HL-60/S4 (cell line): ENCODE data around the gene GINS1.

Source experiments
- in situ Hi-C: fragments of 300-500 bp; cut with MboI; formaldehyde crosslinking; loops from 2 replicates; pipeline ENCODE4 v1.14.3; 2022; ENCODE audit warnings: low sequenced_read_pairs

Gene GINS1

DNA sequence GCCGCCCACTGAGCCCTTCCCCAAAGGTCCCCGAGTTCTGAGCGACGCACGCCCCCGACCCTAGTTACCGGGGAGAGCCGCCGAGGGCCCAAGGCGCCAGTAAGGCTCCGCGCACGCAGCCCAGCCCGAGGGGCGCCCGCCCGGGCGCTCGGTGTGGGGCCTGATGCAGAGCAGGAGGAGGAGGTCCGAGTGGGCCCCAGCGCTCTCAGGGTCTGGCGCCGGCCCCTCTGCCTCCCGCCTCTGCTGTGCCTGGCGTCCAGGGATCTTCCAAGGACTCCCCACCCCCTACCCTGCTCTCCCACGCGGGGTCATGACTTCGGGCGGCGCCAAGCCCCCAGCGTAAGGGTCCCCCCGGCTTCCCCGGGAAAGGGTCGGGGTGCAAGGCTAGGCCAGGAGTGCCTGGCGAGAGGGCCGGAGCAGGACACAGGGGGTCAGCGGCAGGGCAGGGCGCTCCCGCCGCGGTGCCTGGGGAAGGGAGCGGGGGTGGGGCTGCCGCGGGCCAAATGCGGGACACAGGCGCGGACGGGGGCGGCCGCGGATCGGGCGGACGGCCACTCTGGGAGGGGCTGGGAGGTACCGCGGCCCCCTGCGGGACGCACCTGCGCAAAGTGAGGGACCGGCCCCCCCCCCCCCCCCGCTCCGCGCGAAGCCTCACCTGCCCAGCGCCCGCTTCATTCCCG is 17.5 kb upstream of the GINS1 start:
- in situ Hi-C loops: loop anchor here (10.0 kb wide), 1 partner anchor 85 kb away; no protein-coding TSS in a partner anchor

DNA sequence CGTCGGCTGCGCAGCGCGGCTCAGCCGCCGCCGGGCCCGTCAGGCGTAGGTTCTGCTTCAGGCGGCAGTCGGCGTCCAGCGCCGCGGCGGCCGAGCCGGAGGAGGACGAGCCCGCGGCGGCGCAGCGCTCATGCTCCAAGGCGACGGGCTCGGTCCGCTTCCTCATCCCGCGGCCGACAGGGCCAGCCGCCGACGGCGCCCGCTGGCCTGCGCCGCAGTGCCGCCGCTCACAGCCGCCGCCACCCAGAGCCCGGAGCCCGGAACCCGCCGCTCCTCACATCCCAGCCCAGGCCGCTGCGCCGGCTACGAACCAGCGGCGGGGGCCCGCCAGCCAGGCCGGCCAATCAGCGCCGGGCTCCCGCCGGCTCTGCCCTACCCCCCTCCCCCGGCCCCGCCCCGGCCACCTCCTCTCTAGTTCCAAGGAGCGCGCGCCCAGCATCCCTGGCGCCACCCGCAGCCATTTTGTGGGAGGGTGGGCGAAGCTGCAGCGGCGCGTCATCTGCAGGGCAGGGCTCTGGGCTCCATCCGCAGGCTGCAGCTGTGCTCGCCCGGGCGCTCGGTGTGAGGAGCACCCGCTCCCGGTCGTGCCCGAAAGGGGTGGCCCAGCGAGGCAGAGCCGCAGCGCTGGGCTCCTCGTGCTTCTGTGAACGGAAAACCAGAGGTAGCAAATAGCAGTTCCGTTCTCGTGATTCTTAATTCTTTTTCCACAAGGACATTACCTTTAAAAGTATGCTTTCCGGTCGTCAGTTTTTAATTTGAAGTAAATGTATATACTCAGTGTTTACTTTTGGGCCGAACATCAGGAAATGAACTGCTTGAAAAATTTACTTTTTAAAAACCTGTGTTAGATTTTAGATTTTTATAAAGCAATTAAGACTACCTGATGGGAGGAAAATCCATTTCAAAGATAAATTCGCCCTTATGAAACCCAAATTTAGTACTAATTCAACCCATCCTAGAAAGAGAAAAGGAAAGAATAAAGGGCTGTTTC is 16.6 kb upstream of the GINS1 start, which contains the start of gene ABHD12:
ABHD12 (minus strand) TSS at position 298 of the 991 bp plus-strand sequence; CDS start at position 166, 132 bp downstream.
- in situ Hi-C loops: loop anchor here (10.0 kb wide), 1 partner anchor 86 kb away; no protein-coding TSS in a partner anchor

DNA sequence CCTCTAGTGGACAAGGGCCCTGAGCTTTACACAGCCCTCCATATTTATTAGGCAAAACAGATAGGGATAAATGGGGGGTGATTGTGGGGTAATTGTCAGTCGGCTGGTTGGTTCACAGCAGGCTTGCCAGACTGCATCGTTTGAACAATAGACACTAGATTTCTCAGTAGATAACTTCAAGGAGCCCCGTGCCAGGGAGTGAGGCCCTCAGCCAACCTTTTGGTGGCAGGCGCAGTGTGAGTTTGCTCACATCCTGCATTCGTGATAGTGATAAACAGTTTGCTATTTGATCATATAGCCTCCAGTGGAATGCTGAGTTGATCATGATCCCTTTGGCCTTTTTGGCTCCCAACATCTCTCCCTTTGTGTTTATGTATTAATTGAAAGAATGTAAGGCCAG is 13.2 kb upstream of the GINS1 start:
- in situ Hi-C loops: loop anchor here (10.0 kb wide), 1 partner anchor 89 kb away; no protein-coding TSS in a partner anchor

DNA sequence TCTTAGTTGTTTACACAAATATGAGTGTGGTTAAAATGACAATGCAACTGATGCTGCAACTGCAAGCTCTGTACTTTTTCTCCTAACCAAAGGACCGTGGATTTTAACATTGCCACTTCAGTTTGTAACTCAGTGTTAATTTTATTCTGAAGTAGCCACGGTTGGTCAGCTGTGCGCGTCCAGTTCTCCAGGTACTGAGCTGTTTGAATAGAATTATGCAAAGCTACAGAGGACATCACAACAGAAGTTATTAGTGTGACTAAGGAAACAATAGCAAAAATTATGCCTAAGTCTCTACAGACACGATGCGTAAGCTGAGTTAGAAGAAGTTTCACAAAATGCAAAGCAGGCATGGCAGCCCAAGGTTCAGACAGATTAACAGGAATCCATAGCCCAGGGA is 12.5 kb upstream of the GINS1 start:
- in situ Hi-C loops: loop anchor here (10.0 kb wide), 1 partner anchor 90 kb away; no protein-coding TSS in a partner anchor

DNA sequence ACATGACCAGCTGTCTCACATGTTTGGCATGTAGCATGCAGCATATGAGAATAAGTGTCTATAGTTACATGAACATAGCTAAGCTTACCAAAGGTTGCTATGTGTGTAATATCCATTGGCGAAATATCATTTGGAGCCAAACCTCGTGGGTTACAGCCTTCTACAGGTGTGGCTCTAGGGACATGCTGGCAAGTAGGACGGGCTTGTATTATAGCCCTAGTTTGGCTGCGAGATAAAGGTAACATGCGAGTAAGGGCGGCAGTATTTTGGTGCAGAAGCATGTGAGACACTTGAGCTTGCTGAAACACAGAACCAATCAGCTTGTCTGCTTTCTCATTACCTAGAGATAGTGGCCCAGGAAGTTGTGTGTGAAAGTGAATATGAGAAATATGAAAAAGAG is 10.4 kb upstream of the GINS1 start:
- in situ Hi-C loops: loop anchor here (10.0 kb wide), 1 partner anchor 92 kb away; no protein-coding TSS in a partner anchor

DNA sequence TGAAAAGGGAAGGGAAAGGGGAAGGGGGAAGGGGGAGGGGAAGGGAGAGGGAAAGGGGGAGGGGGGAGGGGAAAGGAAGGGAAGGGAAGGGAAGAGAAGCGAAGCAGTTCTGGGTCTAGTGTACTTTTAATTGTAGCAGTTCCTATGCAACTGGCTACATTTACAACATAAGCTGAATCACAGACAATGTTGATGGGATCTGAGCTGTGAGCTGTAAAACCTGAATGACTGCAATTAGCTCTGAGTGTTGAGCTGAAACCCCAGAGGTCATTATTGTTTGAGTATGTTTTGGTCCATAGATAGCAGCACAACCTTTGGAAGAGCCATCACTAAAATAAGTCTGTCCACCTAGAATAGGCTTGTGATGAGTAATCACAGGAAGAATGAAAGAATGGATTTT is 9.7 kb upstream of the GINS1 start:
- in situ Hi-C loops: loop anchor here (10.0 kb wide), 1 partner anchor 93 kb away; no protein-coding TSS in a partner anchor

DNA sequence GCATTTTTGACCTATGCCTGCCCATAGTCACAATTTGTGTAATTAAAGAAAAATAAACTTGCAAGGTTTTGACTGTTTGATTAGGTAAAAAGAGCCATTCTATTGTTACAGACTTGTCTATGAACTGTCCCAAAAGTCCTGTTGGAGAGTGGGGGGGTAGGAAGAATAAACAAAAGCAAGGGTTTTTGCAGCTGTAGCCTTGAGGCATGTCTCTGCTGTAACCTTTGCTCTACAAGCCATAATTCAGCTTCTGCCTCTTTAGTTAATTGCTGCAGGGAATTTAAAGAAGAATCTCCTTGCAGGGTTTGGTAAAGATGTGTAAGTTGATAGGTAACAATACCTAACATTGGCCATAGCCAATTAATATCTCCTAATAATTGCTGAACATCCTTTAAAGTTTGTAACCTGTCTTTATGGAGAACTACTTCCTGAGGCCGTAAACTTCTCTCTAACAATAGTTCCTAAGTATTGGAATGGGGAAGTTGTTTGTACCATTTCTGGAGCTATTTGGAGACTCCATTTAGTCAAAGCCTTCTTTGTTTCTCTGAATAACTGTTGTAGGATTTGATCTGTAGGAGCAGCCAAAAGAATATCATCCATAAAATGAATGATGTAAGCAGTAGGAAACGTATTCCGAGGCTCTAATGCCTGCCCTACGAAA is 9.0 kb upstream of the GINS1 start:
- in situ Hi-C loops: loop anchor here (10.0 kb wide), 1 partner anchor 94 kb away; no protein-coding TSS in a partner anchor

DNA sequence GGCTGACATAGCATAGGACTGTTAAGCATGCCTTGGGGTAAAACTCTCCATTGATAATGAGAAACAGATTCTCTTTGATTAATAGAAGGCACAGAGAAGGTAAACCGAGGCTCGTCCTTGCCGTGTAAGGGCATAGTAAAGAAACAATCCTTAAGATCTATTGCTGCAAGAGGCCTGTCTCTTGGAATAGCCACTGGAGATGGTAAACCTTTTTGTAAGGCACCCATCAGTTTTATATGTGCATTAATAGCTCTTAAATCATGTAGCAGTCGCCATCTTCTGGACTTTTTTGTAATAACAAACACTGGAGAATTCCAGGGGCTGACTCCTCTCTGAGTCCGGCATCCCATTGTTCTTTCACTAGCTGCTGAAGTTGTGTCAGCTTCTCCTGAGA is 8.4 kb upstream of the GINS1 start:
- in situ Hi-C loops: loop anchor here (10.0 kb wide), 1 partner anchor 94 kb away; no protein-coding TSS in a partner anchor

DNA sequence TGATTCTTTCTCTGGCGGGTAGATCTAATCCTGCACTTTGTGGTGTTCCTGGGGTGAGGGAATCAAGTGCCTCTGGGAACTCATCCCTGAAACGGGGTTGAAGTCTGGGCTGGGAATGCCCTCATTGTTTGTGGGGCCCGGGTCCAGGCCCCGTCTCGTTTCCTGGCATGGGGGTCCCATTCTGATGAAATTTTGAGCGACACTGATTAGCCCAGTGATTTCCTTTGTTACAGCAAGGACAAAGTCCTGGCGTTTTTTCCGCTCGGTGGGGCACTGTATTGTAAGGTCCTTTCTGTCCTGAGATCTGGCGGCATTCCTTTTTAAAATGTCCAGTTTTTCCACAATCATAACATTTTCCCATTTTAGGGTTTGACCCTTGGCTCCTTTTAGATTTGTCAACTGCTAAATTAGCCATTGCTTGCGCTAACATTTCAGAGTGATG is 7.2 kb upstream of the GINS1 start:
- in situ Hi-C loops: loop anchor here (10.0 kb wide), 1 partner anchor 406 kb away; the partner anchor contains the start of gene APMAP

DNA sequence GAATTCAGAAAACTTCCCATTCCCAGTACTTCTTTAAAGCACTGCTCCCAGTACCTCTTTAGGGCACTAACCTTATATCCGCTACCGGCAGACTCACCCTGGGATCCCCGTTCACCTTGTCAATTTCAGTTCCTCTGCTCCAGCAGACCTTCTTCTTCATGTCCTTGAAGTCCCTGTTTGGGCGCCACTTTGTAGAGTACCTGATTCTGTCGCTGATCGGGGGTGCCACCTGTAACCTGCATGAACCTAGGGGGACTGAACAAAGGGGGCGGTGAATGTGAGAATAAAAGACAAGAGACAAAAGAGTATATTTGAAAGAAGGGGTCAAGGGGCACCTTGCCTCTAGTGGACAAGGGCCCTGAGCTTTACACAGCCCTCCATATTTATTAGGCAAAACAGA is 4.9 kb upstream of the GINS1 start:
- in situ Hi-C loops: loop anchor here (10.0 kb wide), 1 partner anchor 408 kb away; the partner anchor contains the start of gene APMAP

DNA sequence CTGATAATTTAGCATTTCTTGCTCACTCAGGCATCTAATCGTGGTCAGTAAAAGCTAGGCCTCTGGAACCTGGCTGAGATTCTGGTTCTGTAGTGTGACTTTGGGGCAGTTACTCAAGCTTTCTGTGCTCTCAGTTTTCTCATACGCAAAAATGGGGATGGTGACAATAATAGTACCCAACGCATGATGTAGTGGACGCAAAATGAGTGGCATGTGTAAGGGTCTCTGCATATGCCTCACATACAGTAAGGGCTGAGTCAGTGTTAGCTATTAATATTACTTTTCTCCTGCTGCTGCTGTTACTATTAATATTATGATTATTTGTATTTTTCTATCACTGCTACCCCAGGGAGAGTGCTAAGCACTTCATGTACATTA is 686 bp downstream of the GINS1 start:
- in situ Hi-C loops: loop anchor here (10.0 kb wide), 1 partner anchor 413 kb away; the partner anchor contains the start of gene APMAP

DNA sequence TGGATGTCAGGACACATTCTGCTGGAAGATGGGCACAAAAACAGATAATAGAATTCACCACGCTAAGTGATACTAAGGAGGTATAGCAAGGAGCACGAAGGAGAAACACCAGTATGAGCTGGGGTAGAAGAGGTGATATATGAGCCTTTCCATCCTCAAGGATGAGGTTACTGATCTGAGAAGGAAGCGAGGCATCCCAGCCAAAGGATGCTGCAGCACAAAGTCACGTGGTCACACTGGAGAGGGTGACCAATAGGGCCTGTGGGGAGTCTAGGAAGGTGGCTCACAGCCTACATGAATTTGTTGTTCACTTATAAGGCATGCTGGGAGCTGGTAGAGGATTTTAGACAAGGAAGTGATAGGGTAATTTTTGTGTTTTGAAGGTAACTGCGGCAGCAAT is 1.4 kb downstream of the GINS1 start:
- in situ Hi-C loops: loop anchor here (10.0 kb wide), 1 partner anchor 414 kb away; the partner anchor contains the start of gene APMAP

DNA sequence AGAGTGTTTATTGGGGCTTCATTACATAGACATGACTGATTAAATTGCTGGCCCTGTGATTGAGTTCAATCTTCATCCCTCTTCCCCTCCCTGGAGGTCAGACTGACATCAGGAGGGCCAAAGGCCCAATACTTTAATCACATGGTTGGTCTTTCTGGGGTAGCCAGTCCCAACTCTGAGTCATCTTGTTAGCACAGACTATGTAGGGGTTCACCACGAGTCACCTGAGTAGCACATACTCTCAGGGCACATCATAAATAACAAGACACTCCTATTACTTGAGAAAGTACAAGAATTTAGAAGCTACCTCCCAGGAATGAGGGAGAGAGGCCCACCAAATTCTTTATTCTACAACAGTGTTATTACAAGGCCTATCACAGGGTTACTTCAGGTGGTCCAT is 11.3 kb downstream of the GINS1 start:
- in situ Hi-C loops: no loop called here

DNA sequence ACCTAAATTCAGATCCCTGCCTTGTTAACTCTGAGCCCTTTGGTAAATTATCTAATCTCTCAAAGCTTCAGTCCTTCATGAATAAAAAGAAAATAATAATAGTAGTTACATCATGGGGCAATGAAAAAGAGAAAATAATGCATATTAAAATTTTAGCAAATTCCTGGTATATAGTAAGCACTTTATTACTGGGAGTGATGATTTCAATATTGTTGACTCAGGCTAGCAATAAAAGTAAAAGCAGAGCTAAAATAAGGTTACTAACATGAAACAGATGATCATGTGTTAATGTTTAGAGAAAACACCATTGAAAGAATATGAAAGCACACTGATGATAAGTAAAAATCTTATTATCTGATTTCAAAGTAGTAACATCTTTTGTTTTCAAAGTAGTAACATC is 13.6 kb downstream of the GINS1 start:
- in situ Hi-C loops: no loop called here

DNA sequence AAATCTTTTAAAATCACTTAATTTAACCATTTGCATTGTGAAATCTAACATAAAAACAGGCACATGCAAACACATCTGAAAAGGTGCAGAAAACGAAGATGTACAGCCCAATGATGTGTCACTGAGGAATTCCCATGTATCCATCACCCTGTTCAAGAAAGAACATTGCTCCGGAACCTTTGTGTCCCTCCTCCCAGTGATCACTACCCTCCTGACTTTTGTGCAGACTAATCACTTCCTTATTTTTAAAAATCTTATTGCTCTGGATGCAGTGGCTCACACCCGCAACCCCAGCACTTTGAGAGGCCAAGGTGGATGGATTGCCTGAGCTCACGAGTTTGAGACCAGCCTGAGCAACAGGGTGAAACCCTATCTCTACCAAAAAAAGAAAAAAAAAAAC is 14.6 kb downstream of the GINS1 start:
- in situ Hi-C loops: no loop called here

DNA sequence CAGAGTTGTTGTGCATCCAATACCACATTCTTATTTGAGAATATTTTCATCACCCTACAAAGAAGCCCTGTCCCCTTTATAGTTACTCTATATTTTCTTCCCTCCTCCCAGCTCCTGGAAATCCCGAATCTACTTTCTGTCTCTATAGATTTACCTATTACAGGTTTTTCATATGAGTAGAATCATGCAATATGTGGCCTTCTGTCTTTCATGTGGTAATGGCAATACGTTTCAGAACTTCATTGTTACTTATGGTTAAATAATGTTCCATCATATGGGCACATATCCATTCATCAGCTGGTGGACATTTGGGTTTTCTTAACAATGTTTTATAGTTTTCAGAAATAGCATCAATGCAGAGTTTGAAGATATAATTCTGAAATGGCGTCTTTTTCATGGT is 17.1 kb downstream of the GINS1 start:
- in situ Hi-C loops: no loop called here

DNA sequence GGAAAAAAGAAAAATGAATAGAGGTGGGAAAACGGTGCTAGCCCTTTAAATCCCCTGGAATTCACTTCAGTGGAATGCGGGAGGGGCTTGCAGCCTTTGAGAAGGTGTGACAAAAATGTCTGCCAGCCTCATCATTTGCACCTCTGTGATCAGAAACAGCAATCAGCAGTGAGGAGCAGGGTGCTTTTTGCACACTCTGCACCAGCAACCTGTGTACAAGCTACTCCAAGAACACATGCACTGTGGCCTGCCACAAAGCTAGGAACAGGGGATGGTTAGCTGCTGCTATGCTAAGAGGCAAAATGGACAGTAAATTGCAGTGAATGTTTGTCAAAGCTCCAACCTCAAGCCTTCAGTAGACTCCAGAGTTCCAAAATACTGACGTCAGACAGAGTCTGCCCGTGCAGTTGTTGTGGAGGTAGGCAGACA is 29.7 kb downstream of the GINS1 start:
- in situ Hi-C loops: no loop called here

DNA sequence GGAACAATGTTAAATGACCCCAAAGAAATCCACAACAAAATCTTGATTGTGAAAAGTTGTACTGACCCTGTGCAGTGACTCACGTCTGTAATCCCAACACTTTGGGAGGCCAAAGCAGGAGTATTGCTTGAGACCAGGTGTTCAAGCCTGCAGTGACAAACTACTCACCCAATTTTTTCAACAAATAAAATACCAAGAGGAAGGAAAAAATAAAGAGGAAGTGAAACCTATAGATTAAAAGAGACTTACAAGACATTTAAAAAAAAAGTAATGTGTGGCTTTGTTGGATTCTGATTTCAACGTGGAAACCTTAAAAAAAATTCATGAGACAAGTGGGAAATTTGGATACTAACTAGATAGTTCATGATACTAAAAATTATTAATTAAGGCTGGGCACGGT is 31.9 kb downstream of the GINS1 start:
- in situ Hi-C loops: no loop called here

DNA sequence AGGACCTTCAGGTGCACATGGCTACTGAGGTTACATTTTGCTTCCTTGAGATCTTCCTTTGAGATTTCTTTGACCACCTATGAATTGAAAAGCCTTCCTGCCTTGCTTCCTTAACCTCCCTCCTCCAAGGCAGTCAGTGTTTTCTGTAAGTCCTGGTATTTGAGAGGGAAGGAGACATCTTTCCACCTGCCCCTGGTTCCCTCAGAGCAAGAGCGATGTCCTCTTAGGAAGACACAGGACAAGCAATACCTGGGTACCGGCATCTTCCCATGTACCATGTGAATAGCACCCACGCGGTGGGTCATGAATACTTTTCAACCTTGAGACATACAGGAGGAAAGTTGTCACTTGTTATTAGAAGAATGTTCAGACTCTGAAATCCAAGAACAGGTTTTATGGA is 37.1 kb downstream of the GINS1 start:
- in situ Hi-C loops: no loop called here

DNA sequence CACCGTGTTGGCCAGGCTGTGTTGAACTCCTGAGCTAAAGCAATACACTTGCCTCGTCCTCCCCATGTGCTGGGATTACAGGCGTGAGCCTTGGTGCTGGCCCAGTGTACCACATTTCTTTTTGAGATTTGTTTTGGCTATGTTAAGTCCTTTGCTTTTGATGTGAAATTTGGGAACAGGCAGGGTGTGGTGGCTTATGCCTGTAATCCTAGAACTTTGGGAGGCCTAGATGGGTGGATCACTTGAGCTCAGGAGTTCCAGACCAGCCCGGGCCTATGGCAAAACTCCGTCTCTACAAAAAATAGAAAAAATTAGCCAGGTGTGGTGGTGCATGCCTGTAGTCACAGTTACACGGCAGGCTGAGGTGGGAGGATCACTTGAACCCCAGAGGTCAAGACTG is 40.2 kb downstream of the GINS1 start:
- in situ Hi-C loops: no loop called here
